IMR-90 (cell line): Measurements from ENCODE around the gene MMAB. TPM values are rescaled to one million over a fixed set of nuclear protein-coding genes. Genes with fewer than 3 reads are reported as not detected.

ENCODE experiments used
- ATAC-seq: fragments of 200-7000 bp; cut with Tn5 transposase; 2 replicates; pipeline ENCODE4 v1.9.1; 2020; ENCODE audit warnings: low read depth, mild to moderate bottlenecking, moderate library complexity
- BruUV-seq: library from RNA; stranded (reverse); fragments of 400-500 nt; replicated peaks from 2 replicates; lab custom pipeline; 2021; lab: Mats Ljungman, UMichigan
- CTCF ChIA-PET: fragments of 300-600 bp; formaldehyde crosslinking; extraction: SDS; loops from one replicate; lab custom pipeline; 2021; ENCODE audit warnings: antibody characterized with exemption; lab: Yijun Ruan, JAX
- POLR2A ChIA-PET: fragments of 300-600 bp; sonication (Branson Sonifier 250); formaldehyde crosslinking; loops from one replicate; lab custom pipeline; 2022; ENCODE audit warnings: antibody characterized with exemption; ENCODE audit not compliant: unreplicated experiment; lab: Charles Lee
- DNase-seq: peaks from one replicate; pipeline ENCODE4 v3.0.0; 2013
- H2AFZ ChIP-seq: replicated peaks from 2 replicates; pipeline ENCODE3; 2013; ENCODE audit warnings: low read length, mild to moderate bottlenecking; ENCODE audit not compliant: poor library complexity
- H2AK5ac ChIP-seq: 2 replicates; pipeline ENCODE4 v1.6.1; 2013; ENCODE audit warnings: low read depth, low read length, inconsistent platforms
- H2AK9ac ChIP-seq: replicated peaks from 2 replicates; pipeline ENCODE3; 2013; ENCODE audit warnings: mild to moderate bottlenecking, low read depth, low read length, moderate library complexity; ENCODE audit not compliant: poor library complexity
- H2BK120ac ChIP-seq: 2 replicates; pipeline ENCODE4 v1.6.1; 2013; ENCODE audit warnings: low read depth, low read length, inconsistent platforms
- H2BK15ac ChIP-seq: 3 replicates; pipeline ENCODE4 v1.6.1; 2013; ENCODE audit warnings: low read depth, low read length, inconsistent platforms
- H2BK20ac ChIP-seq: 2 replicates; pipeline ENCODE4 v1.6.1; 2013; ENCODE audit warnings: low read depth, mild to moderate bottlenecking, inconsistent platforms, low read length, moderate library complexity
- H2BK5ac ChIP-seq: 2 replicates; pipeline ENCODE4 v1.6.1; 2013; ENCODE audit warnings: mild to moderate bottlenecking, low read depth, low read length, inconsistent platforms; ENCODE audit not compliant: poor library complexity, severe bottlenecking
- H3K14ac ChIP-seq: replicated peaks from 2 replicates; pipeline ENCODE4 v1.6.1; 2013; ENCODE audit warnings: low read depth, low read length, inconsistent platforms
- H3K18ac ChIP-seq: 2 replicates; pipeline ENCODE4 v1.6.1; 2013; ENCODE audit warnings: low read depth, low read length, control low read depth
- H3K23ac ChIP-seq: 2 replicates; pipeline ENCODE4 v1.6.1; 2013; ENCODE audit warnings: low read depth, low read length, inconsistent platforms
- H3K27ac ChIP-seq: 2 replicates; pipeline ENCODE4 v1.5.1; 2013; ENCODE audit warnings: mild to moderate bottlenecking, control low read depth, low read length; ENCODE audit not compliant: insufficient read depth
- H3K27me3 ChIP-seq: 2 replicates; pipeline ENCODE4 v1.6.1; 2013; ENCODE audit warnings: low read length; ENCODE audit not compliant: control insufficient read depth, insufficient read depth
- H3K36me3 ChIP-seq: 2 replicates; pipeline ENCODE4 v1.6.1; 2013; ENCODE audit warnings: low read length, mixed read lengths; ENCODE audit not compliant: control insufficient read depth, insufficient read depth
- H3K4ac ChIP-seq: 2 replicates; pipeline ENCODE4 v1.6.1; 2013; ENCODE audit warnings: low read depth, low read length, inconsistent platforms
- H3K4me1 ChIP-seq: 2 replicates; pipeline ENCODE4 v1.6.1; 2013; ENCODE audit warnings: low read length, mixed read lengths; ENCODE audit not compliant: control insufficient read depth, insufficient read depth
- H3K4me2 ChIP-seq: 2 replicates; pipeline ENCODE4 v1.6.1; 2013; ENCODE audit warnings: low read depth, mild to moderate bottlenecking, control low read depth, low read length, moderate library complexity
- H3K4me3 ChIP-seq: 2 replicates; pipeline ENCODE4 v1.5.1; 2013; ENCODE audit warnings: low read depth, mild to moderate bottlenecking, control low read depth, low read length, moderate library complexity; ENCODE audit not compliant: insufficient read depth
- H3K56ac ChIP-seq: 2 replicates; pipeline ENCODE4 v1.6.1; 2013; ENCODE audit warnings: low read length, inconsistent platforms; ENCODE audit not compliant: insufficient read depth; ENCODE audit errors: extremely low read depth
- H3K79me1 ChIP-seq, 2 experiments: 2 replicates each; pipeline ENCODE4 v1.6.1; 2013; ENCODE audit warnings: low read length in 2 of 2, inconsistent platforms in 1 of 2, low read depth in 1 of 2
- H3K9ac ChIP-seq: 2 replicates; pipeline ENCODE4 v1.6.1; 2013; ENCODE audit warnings: low read depth, low read length, control low read depth
- H3K9me1 ChIP-seq: 2 replicates; pipeline ENCODE4 v1.6.1; 2013; ENCODE audit warnings: low read length, inconsistent platforms; ENCODE audit not compliant: insufficient read depth
- H3K9me3 ChIP-seq: 2 replicates; pipeline ENCODE4 v1.6.1; 2013; ENCODE audit warnings: low read length; ENCODE audit not compliant: control insufficient read depth, insufficient read depth
- H4K20me1 ChIP-seq: 2 replicates; pipeline ENCODE4 v1.6.1; 2013; ENCODE audit warnings: low read length, inconsistent platforms; ENCODE audit not compliant: insufficient read depth
- H4K5ac ChIP-seq: 2 replicates; pipeline ENCODE4 v1.6.1; 2013; ENCODE audit warnings: mild to moderate bottlenecking, low read depth, low read length, control low read depth
- H4K8ac ChIP-seq, 2 experiments: 2 replicates each; pipeline ENCODE4 v1.6.1; 2013; ENCODE audit warnings: low read depth in 2 of 2, low read length in 2 of 2, control low read depth in 1 of 2, inconsistent platforms in 1 of 2
- H4K91ac ChIP-seq: 2 replicates; pipeline ENCODE4 v1.6.1; 2013; ENCODE audit warnings: low read depth, low read length, inconsistent platforms; ENCODE audit not compliant: insufficient read depth
- BHLHE40 ChIP-seq: fragments of 150-350 bp; IDR thresholded peaks from 2 replicates; pipeline ENCODE4 v1.6.1; 2016; ENCODE audit warnings: mild to moderate bottlenecking, low read depth, low read length
- CHD1 ChIP-seq: IDR thresholded peaks from 2 replicates; pipeline ENCODE4 v1.6.1; 2012; ENCODE audit warnings: low read depth, low read length, improper control_type of control experiment
- CTCF ChIP-seq: conservative IDR thresholded peaks from 2 replicates; pipeline ENCODE4 v1.5.1; 2012; ENCODE audit warnings: mild to moderate bottlenecking, low read depth, low read length, improper control_type of control experiment
- ELK1 ChIP-seq: fragments of 150-350 bp; IDR thresholded peaks from 2 replicates; pipeline ENCODE4 v1.6.1; 2016; ENCODE audit warnings: low read depth, mild to moderate bottlenecking, low read length, moderate library complexity, borderline replicate concordance
- FOS ChIP-seq: fragments of 150-350 bp; IDR thresholded peaks from 2 replicates; pipeline ENCODE4 v1.6.1; 2016; ENCODE audit warnings: low read depth, low read length
- MAFK ChIP-seq: IDR thresholded peaks from 2 replicates; pipeline ENCODE4 v1.6.1; 2012; ENCODE audit warnings: low read depth, low read length, improper control_type of control experiment
- MAZ ChIP-seq: IDR thresholded peaks from 2 replicates; pipeline ENCODE4 v1.6.1; 2012; ENCODE audit warnings: low read depth, mild to moderate bottlenecking, low read length, improper control_type of control experiment, moderate library complexity, borderline replicate concordance
- MXI1 ChIP-seq: IDR thresholded peaks from 2 replicates; pipeline ENCODE4 v1.6.1; 2012; ENCODE audit warnings: low read depth, mild to moderate bottlenecking, low read length, moderate library complexity, borderline replicate concordance
- NFE2L2 ChIP-seq: fragments of 150-350 bp; IDR thresholded peaks from 2 replicates; pipeline ENCODE4 v1.6.1; 2016; ENCODE audit warnings: low read depth, mild to moderate bottlenecking, low read length
- POLR2A ChIP-seq: IDR thresholded peaks from 2 replicates; pipeline ENCODE4 v1.6.1; 2012; ENCODE audit warnings: mild to moderate bottlenecking, low read depth, low read length
- SMC3 ChIP-seq: fragments of 150-350 bp; IDR thresholded peaks from 2 replicates; pipeline ENCODE4 v1.6.1; 2016; ENCODE audit warnings: low read depth, mild to moderate bottlenecking, antibody characterized with exemption, low read length, moderate library complexity
- USF2 ChIP-seq: fragments of 150-350 bp; IDR thresholded peaks from 2 replicates; pipeline ENCODE4 v1.6.1; 2017; ENCODE audit warnings: mild to moderate bottlenecking, antibody characterized with exemption, low read length, low read depth
- WGBS, 2 experiments: methylation state at CpG; one replicate each; pipeline versions ENCODE4 v1.1.5 to v1.1.7; 2013; ENCODE audit warnings: missing lambda C conversion rate in 2 of 2; ENCODE audit not compliant: insufficient read length in 1 of 2; ENCODE audit errors: extremely low coverage in 2 of 2; 5-methylcytosine and 5-hydroxymethylcytosine counted together
- dilution Hi-C: fragments of 300-500 bp; cut with HindIII; formaldehyde crosslinking; loops from one replicate; pipeline ENCODE4 v1.14.3; 2018; ENCODE audit warnings: low sequenced_read_pairs; ENCODE audit not compliant: unreplicated experiment
- in situ Hi-C: fragments of 300-500 bp; cut with MboI; formaldehyde crosslinking; loops from 3 replicates; pipeline ENCODE4 v1.14.3; 2019; ENCODE audit warnings: low sequenced_read_pairs, inconsistent platforms, mixed read lengths
- intact Hi-C: fragments of 100-400 bp; cut with micrococcal nuclease; formaldehyde crosslinking; loops from 2 replicates; pipeline ENCODE4 v1.10.0; 2022
- polyA plus RNA-seq, 3 experiments: library from polyadenylated mRNA; depleted of rRNA; stranded (reverse); fragments of >200 nt; gene quantifications; 2 replicates each; pipeline ENCODE4 v1.2.3, GENCODE V29; 2012; ENCODE audit warnings: low replicate concordance in 1 of 3
- total RNA-seq: library from RNA; depleted of rRNA; stranded (reverse); fragments of >200 nt; gene quantifications from 2 replicates; pipeline ENCODE4 v1.2.3, GENCODE V29; 2012

The MMAB gene
- total and polyA plus RNA-seq, 2 of the 4 experiments (the other 2 are of a cell fraction) = 16.5 to 16.9 TPM

- ATAC-seq = no peak
- no peaks in the 10 kb centered on the region for H3K27me3 ChIP-seq
- no peak overlapping the region for H2BK20ac ChIP-seq
- no peak for TF ChIP-seq MAFK
- no peak for TF ChIP-seq SMC3
- no peak for TF ChIP-seq USF2
- no peak for TF ChIP-seq NFE2L2
- no peak for TF ChIP-seq CHD1
- no peak for TF ChIP-seq POLR2A
- no peak for TF ChIP-seq MAZ
- no peak for TF ChIP-seq MXI1
- TF ChIP-seq BHLHE40 = no peak
- no peak for TF ChIP-seq FOS
- TF ChIP-seq CTCF = no peak
- TF ChIP-seq ELK1 = no peak
- in situ Hi-C loops = no loop called here
- CTCF ChIA-PET = interaction anchor here (1.9 kb wide), 1 partner anchor 9 kb away, joined by 9 read pairs; no protein-coding TSS in a partner anchor
- H3K9ac ChIP-seq = no peak overlapping the region
- H2AFZ ChIP-seq = no peak overlapping the region
- no peak overlapping the region for H4K8ac ChIP-seq
- H4K5ac ChIP-seq = no peak overlapping the region
- H4K20me1 ChIP-seq = no peaks in the 10 kb centered on the region
- no peak overlapping the region for H4K91ac ChIP-seq
- no peaks in the 10 kb centered on the region for H3K9me3 ChIP-seq
- H3K9me1 ChIP-seq = 0 out of 2 replicates have a peak, but pooled peaks cover 4% of the 10 kb centered on the region
- no peaks in the 10 kb centered on the region for H3K79me1 ChIP-seq
- no peak overlapping the region for H3K27ac ChIP-seq
- no TSS peak for BruUV-seq
- POLR2A ChIA-PET = no interaction called here
- H3K36me3 ChIP-seq = no peaks in the 10 kb centered on the region
- no peak overlapping the region for H3K18ac ChIP-seq
- no peak overlapping the region for H2BK5ac ChIP-seq
- no peak overlapping the region for H2BK120ac ChIP-seq
- no peak overlapping the region for H2AK9ac ChIP-seq
- no peak overlapping the region for H3K4ac ChIP-seq
- WGBS, 2 experiments = 89% methylated on average over 15 of the region's 26 CpGs; no CpG with 5 or more reads in 1 of the 2 experiments
- H3K4me1 ChIP-seq = no peaks in the 10 kb centered on the region
- H3K56ac ChIP-seq = no peak overlapping the region
- no peak for DNase-seq
- dilution Hi-C loops = no loop called here
- H3K14ac ChIP-seq = no peak overlapping the region
- H3K23ac ChIP-seq = no peak overlapping the region
- intact Hi-C loops = no loop called here
- H3K4me2 ChIP-seq = no peak overlapping the region
- H2AK5ac ChIP-seq = no peak overlapping the region
- no peak overlapping the region for H2BK15ac ChIP-seq
- no peak overlapping the region for H3K4me3 ChIP-seq
These were observed 15.3 kb upstream of the MMAB start for GRCh38 chr12:109588461-109589239.
